ENCODE results near the gene METTL1. TPM values are rescaled to one million over a fixed set of nuclear protein-coding genes. Genes with fewer than 3 reads are reported as not detected.

METTL1 gene
- total RNA-seq, 1 donor from 2014 or later = 26.8 TPM

DNA sequence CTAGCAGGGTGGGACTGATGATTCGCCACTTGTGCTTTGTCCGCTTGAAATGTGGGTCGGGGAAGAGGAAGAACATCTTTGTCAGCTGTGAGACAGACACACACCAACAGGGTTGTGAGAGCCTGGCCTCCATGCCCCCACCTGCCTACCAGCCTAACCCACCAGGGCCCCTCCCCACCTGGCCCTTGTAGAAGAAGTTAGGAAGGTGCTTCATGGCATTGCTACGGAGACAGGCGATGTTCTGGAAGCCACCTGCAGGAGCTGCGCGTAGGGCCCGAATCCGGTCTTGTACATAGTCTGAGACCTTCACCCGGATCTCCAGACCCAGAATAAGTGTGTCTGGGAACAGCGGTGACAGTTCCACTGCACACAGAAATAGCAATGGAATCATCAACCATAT is 2.3 kb downstream of the METTL1 start:
- H3K9me3 Mint-ChIP-seq (ENCODE audit: low read depth) = no peaks in the 10 kb centered on the region
- TF ChIP-seq, protein P1, sequence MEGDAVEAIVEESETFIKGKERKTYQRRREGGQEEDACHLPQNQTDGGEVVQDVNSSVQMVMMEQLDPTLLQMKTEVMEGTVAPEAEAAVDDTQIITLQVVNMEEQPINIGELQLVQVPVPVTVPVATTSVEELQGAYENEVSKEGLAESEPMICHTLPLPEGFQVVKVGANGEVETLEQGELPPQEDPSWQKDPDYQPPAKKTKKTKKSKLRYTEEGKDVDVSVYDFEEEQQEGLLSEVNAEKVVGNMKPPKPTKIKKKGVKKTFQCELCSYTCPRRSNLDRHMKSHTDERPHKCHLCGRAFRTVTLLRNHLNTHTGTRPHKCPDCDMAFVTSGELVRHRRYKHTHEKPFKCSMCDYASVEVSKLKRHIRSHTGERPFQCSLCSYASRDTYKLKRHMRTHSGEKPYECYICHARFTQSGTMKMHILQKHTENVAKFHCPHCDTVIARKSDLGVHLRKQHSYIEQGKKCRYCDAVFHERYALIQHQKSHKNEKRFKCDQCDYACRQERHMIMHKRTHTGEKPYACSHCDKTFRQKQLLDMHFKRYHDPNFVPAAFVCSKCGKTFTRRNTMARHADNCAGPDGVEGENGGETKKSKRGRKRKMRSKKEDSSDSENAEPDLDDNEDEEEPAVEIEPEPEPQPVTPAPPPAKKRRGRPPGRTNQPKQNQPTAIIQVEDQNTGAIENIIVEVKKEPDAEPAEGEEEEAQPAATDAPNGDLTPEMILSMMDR (IDR thresholded peaks at IDR 0.05) = no peak
- H3K4me3 Mint-ChIP-seq (ENCODE audit: unreplicated experiment) = no peak overlapping the region
- DNase-seq (ENCODE audit: low spot score) = no peak
- H3K4me1 Mint-ChIP-seq (ENCODE audit: low read depth) = peaks cover 43% of the 10 kb centered on the region
- H3K27ac Mint-ChIP-seq (ENCODE audit: unreplicated experiment) = no peak overlapping the region
- H3K27me3 Mint-ChIP-seq (ENCODE audit: low read depth) = peaks cover 15% of the 10 kb centered on the region
- H3K36me3 Mint-ChIP-seq (ENCODE audit: low read depth) = peaks cover 17% of the 10 kb centered on the region

DNA sequence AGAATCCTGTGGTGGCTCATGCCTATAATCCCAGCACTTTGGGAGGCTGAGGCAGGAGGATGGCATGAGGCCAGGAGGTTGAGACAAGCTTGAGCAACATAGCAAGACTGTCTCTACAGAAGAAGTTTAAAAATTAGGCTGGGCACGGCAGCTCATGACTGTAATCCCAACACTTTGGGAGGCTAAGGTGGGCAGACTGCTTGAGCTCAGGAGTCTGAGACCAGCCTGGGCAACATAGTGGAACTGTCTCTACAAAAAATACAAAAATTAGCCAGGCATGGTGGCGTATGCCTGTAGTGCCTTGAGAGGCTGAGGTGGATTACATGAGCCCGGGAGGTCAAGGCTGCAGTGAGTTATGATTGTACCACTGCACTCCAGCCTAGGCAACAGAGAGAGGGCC is 4.0 kb downstream of the METTL1 start:
- H3K4me1 Mint-ChIP-seq (ENCODE audit: low read depth) = peaks cover 37% of the 10 kb centered on the region
- peaks cover 32% of the 10 kb centered on the region for H3K27me3 Mint-ChIP-seq (ENCODE audit: low read depth)
- DNase-seq (ENCODE audit: low spot score) = no peak
- H3K9me3 Mint-ChIP-seq (ENCODE audit: low read depth) = no peaks in the 10 kb centered on the region
- peaks cover 18% of the 10 kb centered on the region for H3K36me3 Mint-ChIP-seq (ENCODE audit: low read depth)
- no peak overlapping the region for H3K4me3 Mint-ChIP-seq (ENCODE audit: unreplicated experiment)
- TF ChIP-seq, protein P1 (IDR thresholded peaks at IDR 0.05) = no peak
- H3K27ac Mint-ChIP-seq (ENCODE audit: unreplicated experiment) = no peak overlapping the region

DNA sequence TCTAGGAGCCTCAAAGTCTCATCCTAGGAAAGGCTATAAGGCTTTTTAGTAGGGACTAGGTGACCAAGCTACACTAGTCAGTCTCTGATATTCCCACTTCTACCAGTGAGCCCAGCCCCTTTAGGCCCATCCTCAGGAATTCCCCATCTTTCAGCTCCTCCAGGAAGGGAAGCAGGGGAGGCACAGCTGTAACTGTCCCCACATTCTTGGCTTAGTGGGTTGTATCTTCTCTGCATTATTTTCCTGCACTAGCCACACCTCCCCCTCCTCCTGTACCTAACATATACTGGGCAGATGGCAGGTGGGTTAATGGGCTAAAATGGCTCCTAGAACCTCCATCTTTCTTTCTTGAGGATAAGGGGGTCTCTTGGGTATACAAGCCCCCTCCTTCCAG is 4.6 kb downstream of the METTL1 start:
- TF ChIP-seq, protein P1 (IDR thresholded peaks at IDR 0.05) = no peak
- H3K9me3 Mint-ChIP-seq (ENCODE audit: low read depth) = no peaks in the 10 kb centered on the region
- H3K27me3 Mint-ChIP-seq (ENCODE audit: low read depth) = peaks cover 34% of the 10 kb centered on the region
- no peak overlapping the region for H3K4me3 Mint-ChIP-seq (ENCODE audit: unreplicated experiment)
- H3K4me1 Mint-ChIP-seq (ENCODE audit: low read depth) = peaks cover 35% of the 10 kb centered on the region
- DNase-seq (ENCODE audit: low spot score) = no peak
- H3K27ac Mint-ChIP-seq (ENCODE audit: unreplicated experiment) = no peak overlapping the region
- H3K36me3 Mint-ChIP-seq (ENCODE audit: low read depth) = peaks cover 18% of the 10 kb centered on the region

DNA sequence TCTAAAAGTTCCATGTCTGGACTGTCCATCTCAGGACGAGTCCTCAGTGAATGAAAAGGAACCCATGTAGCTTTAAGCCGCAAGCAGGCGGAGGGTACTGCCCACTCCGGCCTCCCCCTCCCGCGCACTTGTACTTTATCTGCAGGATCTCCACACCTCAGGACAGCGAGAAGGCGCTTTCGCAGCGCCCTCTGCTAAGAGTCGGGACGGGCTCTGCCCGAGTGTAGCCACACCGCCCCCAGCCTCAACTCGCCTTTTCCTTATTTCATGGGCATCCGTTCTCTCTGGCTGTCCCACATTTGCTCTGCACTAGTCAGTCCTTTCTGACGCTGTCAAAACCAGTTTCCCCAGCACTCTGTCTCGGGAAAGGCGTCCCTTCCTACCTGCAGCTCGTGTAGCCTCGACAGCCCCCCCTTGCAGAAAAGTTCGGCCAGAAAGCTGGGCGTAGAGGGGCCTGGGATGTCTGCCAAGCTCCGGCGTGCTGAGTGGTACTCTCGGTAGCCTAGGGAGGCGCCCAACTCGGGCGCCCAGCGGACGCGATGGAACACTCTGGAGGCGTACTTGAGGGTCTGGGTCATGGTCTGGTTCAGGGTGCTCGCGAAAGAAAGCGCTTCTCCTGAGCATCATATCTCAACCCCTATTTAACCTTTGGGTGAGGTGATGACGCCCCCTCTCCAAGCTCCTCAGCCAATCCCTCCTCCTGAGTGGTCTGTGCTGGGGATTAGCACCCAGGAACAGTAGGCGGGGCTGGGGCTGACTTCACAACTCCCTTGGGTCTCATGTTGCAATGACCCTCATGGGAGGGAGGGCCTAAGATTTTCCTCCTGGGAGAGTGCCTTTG is 5.2 kb downstream of the METTL1 start, which contains the start of gene CYP27B1:
CYP27B1 (minus strand) TSS at position 615 of the 841 bp plus-strand sequence; CDS start at position 578, 37 bp downstream.
- TF ChIP-seq, protein P1 (IDR thresholded peaks at IDR 0.05) = peak; percentile 9
- Mint-ChIP-seq H3K4me1 (ENCODE audit: low read depth) (peaks cover 33% of the 10 kb centered on the region), H3K27ac (ENCODE audit: unreplicated experiment) (peak within 1 kb of the TSS; percentile 61), H3K4me3 (ENCODE audit: unreplicated experiment) (peak within 1 kb of the TSS; percentile 71), H3K36me3 (ENCODE audit: low read depth) (peaks cover 18% of the 10 kb centered on the region), H3K27me3 (ENCODE audit: low read depth) (peaks cover 34% of the 10 kb centered on the region), H3K9me3 (ENCODE audit: low read depth) (no peaks in the 10 kb centered on the region)
- no peak for DNase-seq (ENCODE audit: low spot score)

DNA sequence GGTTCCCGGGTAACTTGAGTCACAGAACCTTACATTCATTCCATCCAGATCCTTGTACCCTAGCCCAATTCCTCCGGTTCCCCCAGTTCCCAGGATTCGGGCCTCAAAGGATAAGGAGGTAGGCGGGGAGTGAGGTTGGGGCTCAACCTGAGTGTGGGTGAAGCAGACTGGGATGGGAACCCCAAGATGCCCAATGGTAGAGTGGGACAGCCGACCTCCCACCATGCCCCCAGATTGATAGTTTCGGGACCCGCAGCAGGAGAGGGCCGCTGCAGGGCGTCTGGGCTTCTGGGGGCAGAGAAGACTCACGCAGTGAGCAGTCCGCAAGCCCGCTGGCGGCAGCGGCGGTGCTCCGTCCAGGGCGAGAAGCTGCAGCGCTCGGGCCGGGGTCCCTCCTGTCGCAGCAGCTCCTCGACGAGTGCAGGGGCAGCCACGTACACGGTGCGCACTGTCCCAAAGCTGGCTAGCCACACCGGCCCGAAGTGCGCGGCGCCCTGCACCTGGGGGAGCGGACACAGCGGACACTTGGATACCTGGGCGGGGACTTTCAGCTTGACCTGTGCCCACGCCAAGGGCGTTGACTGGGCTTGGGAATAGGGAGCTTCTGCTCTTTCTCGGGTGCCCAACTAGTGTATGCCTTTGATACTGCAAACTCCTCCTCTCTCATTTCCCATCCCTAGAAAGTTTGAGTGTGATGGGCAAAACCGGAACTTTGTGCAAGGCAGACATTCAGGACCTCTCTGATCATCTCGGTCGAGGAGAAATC is 6.0 kb downstream of the METTL1 start:
- H3K9me3 Mint-ChIP-seq (ENCODE audit: low read depth) = no peaks in the 10 kb centered on the region
- DNase-seq (ENCODE audit: low spot score) = no peak
- peak overlapping the region; percentile 71 for H3K4me3 Mint-ChIP-seq (ENCODE audit: unreplicated experiment)
- peaks cover 26% of the 10 kb centered on the region for H3K4me1 Mint-ChIP-seq (ENCODE audit: low read depth)
- TF ChIP-seq, protein P1 (IDR thresholded peaks at IDR 0.05) = no peak
- peaks cover 34% of the 10 kb centered on the region for H3K27me3 Mint-ChIP-seq (ENCODE audit: low read depth)
- peak overlapping the region; percentile 61 for H3K27ac Mint-ChIP-seq (ENCODE audit: unreplicated experiment)
- H3K36me3 Mint-ChIP-seq (ENCODE audit: low read depth) = peaks cover 21% of the 10 kb centered on the region
